ENCODE measurements around the gene ANGPTL1. TPM values are rescaled to one million over a fixed set of nuclear protein-coding genes. Genes with fewer than 3 reads are reported as not detected.
A peak's percentile ranks its signal among the peaks of the same experiment; 100 is the strongest.

Gene ANGPTL1
- total and polyA plus RNA-seq, 2 donors (not counting 1 experiment from before 2014, with no cell fraction given), result not detected

GRCh38 chr1:178844436-178844835 lies 26.4 kb downstream of the ANGPTL1 start:
- Histone ChIP-seq H4K20me1 (ENCODE audit: control insufficient read depth, insufficient read depth, low read length, poor library complexity, severe bottlenecking) (no peaks in the 10 kb centered on the region), H3K4me2 (replicated peaks; ENCODE audit: low read depth, low read length, poor library complexity, severe bottlenecking) (no peak overlapping the region), H3K27me3 (replicated peaks in 1 of 4; ENCODE audit: control extremely low read depth in 1 of 4, control insufficient read depth in 3 of 4, insufficient read depth in 4 of 4, low read length in 3 of 4) (no peaks in the 10 kb centered on the region), H3K9me3 (ENCODE audit: control extremely low read depth in 1 of 3, control insufficient read depth in 2 of 3, insufficient read depth in 1 of 3, low read length in 2 of 3) (no peaks in the 10 kb centered on the region), H3K36me3 (replicated peaks in 1 of 2; ENCODE audit: control extremely low read depth in 1 of 2, control insufficient read depth in 1 of 2, extremely low read depth in 1 of 2, insufficient read depth in 2 of 2, low read length in 1 of 2) (peaks cover 7 to 43% of the 10 kb centered on the region in 2 experiments), H3K27ac (ENCODE audit: low read length in 2 of 2) (peak overlapping the region in 1 of 2 donors; percentile 18), H2AFZ (ENCODE audit: insufficient read depth, low read depth, low read length, poor library complexity, severe bottlenecking) (no peak overlapping the region), H3K9ac (ENCODE audit: low read length) (no peak overlapping the region), H3K79me2 (ENCODE audit: control insufficient read depth, insufficient read depth, low read length) (no peaks in the 10 kb centered on the region), H3K4me3 (ENCODE audit: control extremely low read depth in 1 of 5, extremely low read depth in 1 of 5, insufficient read depth in 1 of 5, low read depth in 2 of 5, low read length in 4 of 5) (no peak overlapping the region), H3K4me1 (ENCODE audit: control insufficient read depth in 2 of 2, insufficient read depth in 2 of 2, low read length in 2 of 2) (no peaks in the 10 kb centered on the region)
- no CpG with 5 or more reads among the region's 3 CpGs for WGBS (ENCODE audit: insufficient coverage)
- ChIA-PET CTCF (no interaction called here), POLR2A (interaction anchor here (0.6 kb wide), 1 partner anchor 166 kb away, joined by 3 read pairs; no protein-coding TSS in a partner anchor)
- Mint-ChIP-seq H3K27me3 (no peaks in the 10 kb centered on the region), H3K9me3 (ENCODE audit: insufficient read depth) (no peaks in the 10 kb centered on the region), H3K4me1 (peaks cover 2% of the 10 kb centered on the region), H3K27ac (no peak overlapping the region), H3K4me3 (no peak overlapping the region)
- intact Hi-C loops (cut with micrococcal nuclease), result no loop called here
- ATAC-seq (ENCODE audit: low read depth) (no peak), DNase-seq (no peak)
- TF ChIP-seq CTCF (IDR thresholded peaks at IDR 0.05) (no peak), EZH2 (IDR thresholded peaks at IDR 0.05; ENCODE audit: borderline replicate concordance, insufficient read depth, low read depth, low read length, poor library complexity, severe bottlenecking) (no peak)

- CTCF ChIA-PET, result no interaction called here
- Mint-ChIP-seq H3K4me3 (no peak overlapping the region), H3K4me1 (peaks cover 17% of the 10 kb centered on the region), H3K27ac (peak overlapping the region; percentile 38), H3K9me3 (ENCODE audit: insufficient read depth) (no peaks in the 10 kb centered on the region), H3K27me3 (no peaks in the 10 kb centered on the region)
- peaks cover 30 to 82% of the 10 kb centered on the region in 2 experiments for H3K36me3 ChIP-seq (replicated peaks in 1 of 2; ENCODE audit: control extremely low read depth in 1 of 2, control insufficient read depth in 1 of 2, extremely low read depth in 1 of 2, insufficient read depth in 2 of 2, low read length in 1 of 2)
- POLR2A ChIA-PET, result no interaction called here
- TF ChIP-seq CTCF (IDR thresholded peaks at IDR 0.05), result no peak
- TF ChIP-seq EZH2 (IDR thresholded peaks at IDR 0.05; ENCODE audit: borderline replicate concordance, insufficient read depth, low read depth, low read length, poor library complexity, severe bottlenecking), result no peak
- intact Hi-C loops (cut with micrococcal nuclease), result loop anchor here (10.0 kb wide), 1 partner anchor 50 kb away; no protein-coding TSS in a partner anchor
- H3K79me2 ChIP-seq (ENCODE audit: control insufficient read depth, insufficient read depth, low read length), result peaks cover 67% of the 10 kb centered on the region
- WGBS (ENCODE audit: insufficient coverage), result 87% methylated on average over 2 of the region's 2 CpGs
- H3K27me3 ChIP-seq (replicated peaks in 1 of 4; ENCODE audit: control extremely low read depth in 1 of 4, control insufficient read depth in 3 of 4, insufficient read depth in 4 of 4, low read length in 3 of 4), result no peaks in the 10 kb centered on the region
- no peaks in the 10 kb centered on the region for H3K9me3 ChIP-seq (ENCODE audit: control extremely low read depth in 1 of 3, control insufficient read depth in 2 of 3, insufficient read depth in 1 of 3, low read length in 2 of 3)
- peaks cover 48% of the 10 kb centered on the region for H4K20me1 ChIP-seq (ENCODE audit: control insufficient read depth, insufficient read depth, low read length, poor library complexity, severe bottlenecking)
- peaks cover 4 to 5% of the 10 kb centered on the region in 2 donors for H3K4me1 ChIP-seq (ENCODE audit: control insufficient read depth in 2 of 2, insufficient read depth in 2 of 2, low read length in 2 of 2)
- H3K4me2 ChIP-seq (replicated peaks; ENCODE audit: low read depth, low read length, poor library complexity, severe bottlenecking), result no peak overlapping the region
- H2AFZ ChIP-seq (ENCODE audit: insufficient read depth, low read depth, low read length, poor library complexity, severe bottlenecking), result no peak overlapping the region
- ATAC-seq (ENCODE audit: low read depth) (no peak), DNase-seq (no peak)
- peak overlapping the region in 1 of 2 donors; percentile 63 for H3K27ac ChIP-seq (ENCODE audit: low read length in 2 of 2)
- no peak overlapping the region for H3K9ac ChIP-seq (ENCODE audit: low read length)
- no peak overlapping the region for H3K4me3 ChIP-seq (ENCODE audit: control extremely low read depth in 1 of 5, extremely low read depth in 1 of 5, insufficient read depth in 1 of 5, low read depth in 2 of 5, low read length in 4 of 5)
Observed at GRCh38 chr1:178825167-178825566, 45.7 kb downstream of the ANGPTL1 start.

All from B cell (primary cell).